Parathyroid adenoma (tissue), 2 donors: Measurements from ENCODE around the gene AAR2.

Experiments
- H2AFZ ChIP-seq: fragments of 300-600 bp; sonication (generic); one replicate; pipeline ENCODE4 v1.7.0; 2017; ENCODE audit warnings: antibody characterized with exemption, mild to moderate bottlenecking
- H3K27ac ChIP-seq: fragments of 300-600 bp; sonication (generic); one replicate; pipeline ENCODE4 v1.7.0; 2017
- H3K27me3 ChIP-seq: fragments of 300-600 bp; sonication (generic); one replicate; pipeline ENCODE4 v1.7.0; 2017; ENCODE audit warnings: low read length; ENCODE audit not compliant: control insufficient read depth, insufficient read depth
- H3K36me3 ChIP-seq: fragments of 300-600 bp; sonication (generic); one replicate; pipeline ENCODE4 v1.7.0; 2017; ENCODE audit warnings: low read length; ENCODE audit not compliant: control insufficient read depth, insufficient read depth
- H3K4me1 ChIP-seq: fragments of 300-600 bp; sonication (generic); one replicate; pipeline ENCODE4 v1.7.0; 2017; ENCODE audit warnings: control low read depth
- H3K4me2 ChIP-seq: fragments of 300-600 bp; sonication (generic); one replicate; pipeline ENCODE4 v1.7.0; 2017; ENCODE audit warnings: low read length
- H3K4me3 ChIP-seq: fragments of 300-600 bp; sonication (generic); one replicate; pipeline ENCODE4 v1.7.0; 2017; ENCODE audit warnings: low read depth, low read length
- H3K79me2 ChIP-seq: fragments of 300-600 bp; sonication (generic); one replicate; pipeline ENCODE4 v1.7.0; 2017; ENCODE audit warnings: control low read depth
- H3K9ac ChIP-seq: fragments of 300-600 bp; sonication (generic); one replicate; pipeline ENCODE4 v1.7.0; 2017; ENCODE audit warnings: mild to moderate bottlenecking
- H3K9me3 ChIP-seq: fragments of 300-600 bp; sonication (generic); one replicate; pipeline ENCODE4 v1.7.0; 2017; ENCODE audit warnings: low read length; ENCODE audit not compliant: control insufficient read depth
- CTCF ChIP-seq: fragments of 300-600 bp; sonication (generic); IDR thresholded peaks from one replicate; pipeline ENCODE4 v1.7.0; 2017; ENCODE audit warnings: antibody characterized with exemption, mild to moderate bottlenecking
- donor health status: primary hyperparathyroidism.

Gene AAR2

GRCh38 chr20:36303831-36304230 lies 67.6 kb downstream of the AAR2 start:
- H3K27me3 ChIP-seq: no peaks in the 10 kb centered on the region
- H3K36me3 ChIP-seq: no peaks in the 10 kb centered on the region
- no peaks in the 10 kb centered on the region for H3K79me2 ChIP-seq
- no peak overlapping the region for H3K4me3 ChIP-seq
- no peak overlapping the region for H3K4me2 ChIP-seq
- no peaks in the 10 kb centered on the region for H3K9me3 ChIP-seq
- H3K4me1 ChIP-seq: peaks cover 2% of the 10 kb centered on the region
- no peak for TF ChIP-seq CTCF
- no peak overlapping the region for H2AFZ ChIP-seq
- no peak overlapping the region for H3K27ac ChIP-seq
- no peak overlapping the region for H3K9ac ChIP-seq

- no peak for TF ChIP-seq CTCF
- H3K36me3 ChIP-seq: no peaks in the 10 kb centered on the region
- H3K27me3 ChIP-seq: no peaks in the 10 kb centered on the region
- no peak overlapping the region for H3K27ac ChIP-seq
- no peak overlapping the region for H3K4me3 ChIP-seq
- H3K4me2 ChIP-seq: no peak overlapping the region
- H3K79me2 ChIP-seq: no peaks in the 10 kb centered on the region
- H2AFZ ChIP-seq: no peak overlapping the region
- H3K9ac ChIP-seq: no peak overlapping the region
- peaks cover 2% of the 10 kb centered on the region for H3K4me1 ChIP-seq
- no peaks in the 10 kb centered on the region for H3K9me3 ChIP-seq
Measured at GRCh38 chr20:36304786-36305495, 68.7 kb downstream of the AAR2 start.

GRCh38 chr20:36305602-36306551 lies 69.6 kb downstream of the AAR2 start, which contains the start of gene DLGAP4:
DLGAP4 (plus strand) TSS chr20:36306339; CDS start chr20:36431718, 125,379 bp downstream.
- Histone ChIP-seq H3K79me2 (no peaks in the 10 kb centered on the region), H3K4me2 (peak within 1 kb of the TSS; percentile 61), H3K27ac (no peak within 1 kb of the TSS), H3K36me3 (no peaks in the 10 kb centered on the region), H3K9ac (peak within 1 kb of the TSS; percentile 37), H3K27me3 (no peaks in the 10 kb centered on the region), H3K4me1 (peaks cover 2% of the 10 kb centered on the region), H3K4me3 (no peak within 1 kb of the TSS), H2AFZ (peak within 1 kb of the TSS; percentile 94), H3K9me3 (no peaks in the 10 kb centered on the region)
- no peak for TF ChIP-seq CTCF
